GM19452 (cell line): Measurements from ENCODE around the gene SEZ6.

Source experiments
- ATAC-seq: cut with Tn5 transposase; IDR thresholded peaks from one replicate; pipeline ENCODE4 v1.9.1; 2021; ENCODE audit not compliant: unreplicated experiment

Gene SEZ6

DNA sequence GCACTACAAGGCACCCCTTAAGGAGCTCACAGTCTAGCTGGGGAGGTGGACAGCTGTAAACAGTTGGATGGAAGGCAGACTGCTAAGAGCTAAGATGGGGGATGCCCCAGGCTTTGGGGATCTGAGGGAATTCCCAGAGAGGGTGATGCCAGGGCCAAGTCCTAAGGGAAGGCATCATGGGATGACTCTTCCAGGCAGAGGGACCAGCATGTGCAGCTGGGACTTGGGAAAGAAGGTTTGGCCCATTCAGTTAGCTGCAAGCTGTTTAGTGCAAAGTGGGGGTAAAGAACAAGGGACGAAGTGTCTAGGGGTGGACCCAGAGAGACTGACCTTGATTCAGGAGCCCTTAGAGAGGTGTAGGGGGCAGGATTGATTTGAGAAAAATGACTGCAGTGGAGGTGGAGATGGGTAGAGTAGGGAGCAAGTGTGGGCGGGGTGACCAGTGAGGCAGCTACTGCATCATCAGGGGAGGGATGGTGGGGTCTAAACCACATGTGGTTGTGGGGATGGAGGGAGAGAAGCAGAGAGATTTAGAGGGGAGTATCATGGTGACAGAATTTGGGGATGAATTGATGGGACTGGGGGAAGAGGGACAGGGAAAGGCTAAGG lies 27.4 kb downstream of the SEZ6 start:
- no peak for ATAC-seq

DNA sequence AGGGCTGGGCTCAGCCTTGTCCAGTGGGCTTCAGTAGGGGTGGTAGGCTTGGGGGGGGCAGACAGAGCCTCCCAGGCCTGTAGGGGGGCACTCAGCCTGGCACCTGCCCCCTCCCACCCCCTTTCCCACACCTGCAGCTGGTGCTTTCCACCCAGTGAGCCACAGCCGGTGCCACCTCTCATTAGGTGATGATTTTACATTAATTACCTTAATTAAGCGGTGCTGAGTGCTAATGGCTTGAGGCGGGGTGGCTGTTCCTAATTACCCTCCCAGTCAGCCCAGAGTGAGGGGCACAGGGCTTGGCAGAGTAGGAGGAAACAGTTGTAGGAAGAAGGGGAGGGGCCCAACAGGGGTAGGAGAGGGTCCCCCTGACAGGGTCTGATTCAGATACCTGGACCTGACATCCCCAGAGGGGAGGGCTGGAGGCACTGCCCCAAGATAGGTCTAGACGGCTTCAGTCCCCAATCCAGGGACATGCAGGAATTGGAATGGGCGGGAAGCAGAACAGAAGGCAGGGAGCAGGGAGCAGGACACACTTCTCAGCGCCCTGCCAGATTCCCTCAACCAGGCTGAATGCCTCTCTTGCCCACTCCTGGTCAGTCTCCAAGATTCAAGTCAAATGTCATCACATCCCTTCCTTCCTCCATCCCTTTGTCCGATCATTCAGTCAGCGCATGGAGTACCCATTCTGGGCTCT lies 28.0 kb downstream of the SEZ6 start:
- no peak for ATAC-seq

DNA sequence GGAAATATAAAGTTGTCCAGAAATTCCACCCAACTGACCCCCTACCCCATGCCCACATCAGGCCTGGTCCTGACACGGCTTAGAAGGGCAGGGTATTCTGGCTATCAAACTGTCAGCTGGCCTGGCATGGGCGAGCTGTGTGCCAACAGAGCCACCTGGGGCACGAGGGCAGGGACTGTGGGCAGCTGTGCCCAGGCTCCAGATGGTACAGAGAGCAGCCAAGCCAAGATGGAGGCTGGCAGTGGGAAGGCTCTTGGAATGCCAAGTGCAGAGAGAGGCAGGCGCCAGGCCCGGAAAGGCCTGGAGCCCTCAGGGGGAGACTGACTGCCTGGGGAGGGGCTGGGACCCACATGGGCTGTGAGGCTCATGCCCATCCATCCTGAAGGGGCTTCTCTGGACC lies 30.2 kb downstream of the SEZ6 start:
- ATAC-seq = no peak

DNA sequence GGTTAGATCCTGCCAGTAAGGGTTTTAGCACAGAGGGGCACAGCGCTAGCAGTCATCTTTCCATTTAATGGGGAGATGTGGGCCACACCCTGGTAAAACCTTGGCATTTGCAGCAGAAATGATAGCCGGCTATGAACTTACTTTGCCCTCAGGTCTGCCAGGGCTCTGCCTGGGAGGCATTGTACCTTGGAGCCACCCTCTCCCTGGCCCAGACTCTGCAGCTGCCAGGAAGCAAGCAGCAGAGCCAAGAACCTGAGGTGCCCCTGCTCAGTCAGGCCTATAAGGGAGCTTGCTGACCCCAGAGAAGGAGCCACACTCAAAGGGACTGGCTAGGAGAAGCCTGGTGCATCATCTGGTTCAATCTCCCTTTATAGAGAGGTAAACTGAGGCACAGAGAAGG lies 30.8 kb downstream of the SEZ6 start:
- no peak for ATAC-seq

DNA sequence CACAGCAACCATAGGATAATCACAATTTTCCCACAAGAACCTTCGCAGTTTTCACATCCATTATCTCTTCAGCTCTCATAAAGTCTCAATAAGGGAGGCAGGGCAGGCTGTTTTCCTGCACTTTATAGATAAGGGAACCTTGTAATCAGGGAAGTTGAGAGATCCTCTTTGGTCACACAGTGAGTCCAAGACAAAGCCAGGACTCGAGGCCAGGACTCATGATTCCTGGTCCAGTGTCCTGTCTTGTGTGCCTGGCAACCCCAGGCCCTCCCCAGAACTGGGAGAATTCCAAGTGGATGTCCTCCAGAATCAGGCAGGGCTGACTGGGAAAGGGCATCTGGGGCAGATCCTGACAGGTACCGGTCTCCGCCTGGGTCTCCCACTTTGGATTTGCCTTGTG lies 31.4 kb downstream of the SEZ6 start:
- ATAC-seq = no peak

DNA sequence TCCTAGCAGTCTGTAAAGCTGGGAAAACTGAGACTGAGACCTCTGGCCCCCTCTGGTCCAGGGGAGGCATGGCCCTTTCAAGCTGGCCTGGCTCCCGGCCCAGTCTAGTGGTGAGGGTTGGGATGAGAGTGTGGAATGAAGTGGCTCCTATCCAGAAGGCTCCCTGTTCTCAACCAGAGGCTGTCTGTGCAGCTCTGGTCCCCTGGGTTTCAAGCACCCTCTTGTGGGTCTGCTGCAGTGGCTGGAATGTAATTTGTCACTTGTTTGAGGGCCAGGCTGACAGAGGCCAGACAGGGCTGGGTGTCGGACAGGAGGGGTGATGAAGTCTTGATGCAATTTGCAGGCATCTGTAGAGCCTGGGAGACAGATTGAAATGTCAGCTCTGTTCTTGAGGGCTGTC lies 32.4 kb downstream of the SEZ6 start:
- ATAC-seq = no peak

DNA sequence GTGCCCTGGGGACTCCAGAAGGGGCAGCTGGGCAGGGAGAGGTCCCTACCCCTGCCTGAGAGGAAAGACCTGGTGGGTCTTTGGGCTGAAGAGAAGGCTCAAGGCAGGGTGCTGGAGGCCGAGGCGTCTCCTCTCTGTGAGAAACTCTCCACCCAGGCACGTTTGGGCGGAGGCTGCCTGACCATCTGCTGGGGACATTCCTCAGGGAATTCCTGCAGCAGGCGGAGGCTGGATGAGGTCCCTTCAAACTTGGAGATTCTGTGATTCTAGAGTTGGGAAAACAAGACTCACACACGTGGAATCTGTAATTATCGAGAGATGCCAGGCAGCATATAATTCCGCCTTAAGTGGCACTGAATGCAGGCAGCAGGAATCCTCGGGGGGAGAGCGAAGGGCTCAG lies 33.4 kb downstream of the SEZ6 start:
- ATAC-seq = no peak

DNA sequence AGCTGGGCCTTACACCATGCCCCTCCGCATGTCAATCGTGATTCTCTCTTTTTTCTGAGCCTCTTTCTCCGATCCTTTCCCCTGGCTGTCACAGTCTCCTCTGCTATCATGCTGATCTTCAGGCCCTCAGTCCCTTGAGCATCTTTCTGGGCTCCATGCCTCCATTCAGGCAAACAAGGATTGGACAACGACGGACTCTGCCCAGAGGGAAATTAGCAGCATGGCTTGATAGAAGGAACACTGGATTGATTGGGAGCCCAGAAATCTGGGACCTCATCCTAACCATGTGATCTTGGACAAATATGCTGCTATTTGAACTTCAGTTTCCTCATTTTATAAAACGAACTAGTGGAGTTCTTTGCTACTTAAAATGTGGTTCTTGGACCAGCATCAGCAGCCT lies 35.0 kb downstream of the SEZ6 start:
- no peak for ATAC-seq

DNA sequence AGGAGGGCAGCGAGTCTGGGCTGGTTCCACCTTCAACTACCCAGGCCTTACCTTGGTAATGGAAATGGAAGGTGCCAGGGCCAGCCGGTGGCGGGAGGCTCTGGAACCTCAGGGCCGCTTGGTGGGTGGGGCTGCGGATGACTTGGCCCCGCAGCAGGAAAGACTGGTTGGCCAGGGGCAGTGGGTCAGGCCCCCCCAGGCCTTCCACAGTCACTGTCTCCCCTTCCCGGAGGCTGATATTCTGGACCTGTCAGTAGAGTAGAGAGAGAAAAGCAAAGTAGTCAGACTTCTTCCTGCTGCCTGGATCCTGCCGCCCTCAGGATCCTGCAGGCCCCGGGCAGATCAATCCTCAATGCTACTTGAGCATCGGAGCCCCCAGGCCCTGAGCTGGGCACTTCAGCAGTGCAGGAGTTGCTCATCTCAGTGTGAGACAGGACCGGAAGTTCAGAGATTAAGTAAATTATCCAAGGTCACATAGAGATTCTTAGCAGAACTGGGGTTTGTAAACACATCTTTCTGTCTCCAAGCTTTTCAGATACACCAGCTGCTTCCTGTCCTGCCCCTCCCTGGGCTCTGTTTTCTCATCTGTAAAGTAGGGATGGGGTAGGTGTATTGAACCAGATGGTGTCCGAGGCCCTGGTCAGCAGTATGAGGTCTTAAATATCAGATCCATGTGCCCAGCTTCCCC lies 36.0 kb downstream of the SEZ6 start:
- ATAC-seq = no peak

DNA sequence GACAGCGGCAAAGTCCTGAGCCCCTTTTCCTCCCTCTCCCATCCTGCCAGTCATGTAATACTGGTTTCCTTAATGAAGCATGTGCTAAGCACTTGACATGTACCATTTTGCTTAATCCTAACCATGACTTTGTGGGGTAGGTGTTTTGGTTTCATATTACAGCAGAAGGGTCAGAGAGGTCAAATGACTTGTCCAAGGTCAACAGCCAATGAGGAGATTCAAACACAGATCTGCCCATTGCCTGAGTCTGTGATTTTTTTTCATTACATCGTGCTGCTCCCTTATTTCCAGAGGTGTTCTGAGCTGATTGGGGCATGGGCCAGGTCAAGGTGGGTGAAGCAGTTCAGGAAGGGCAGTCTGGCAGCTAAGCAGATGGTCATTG lies 36.9 kb downstream of the SEZ6 start:
- no peak for ATAC-seq

DNA sequence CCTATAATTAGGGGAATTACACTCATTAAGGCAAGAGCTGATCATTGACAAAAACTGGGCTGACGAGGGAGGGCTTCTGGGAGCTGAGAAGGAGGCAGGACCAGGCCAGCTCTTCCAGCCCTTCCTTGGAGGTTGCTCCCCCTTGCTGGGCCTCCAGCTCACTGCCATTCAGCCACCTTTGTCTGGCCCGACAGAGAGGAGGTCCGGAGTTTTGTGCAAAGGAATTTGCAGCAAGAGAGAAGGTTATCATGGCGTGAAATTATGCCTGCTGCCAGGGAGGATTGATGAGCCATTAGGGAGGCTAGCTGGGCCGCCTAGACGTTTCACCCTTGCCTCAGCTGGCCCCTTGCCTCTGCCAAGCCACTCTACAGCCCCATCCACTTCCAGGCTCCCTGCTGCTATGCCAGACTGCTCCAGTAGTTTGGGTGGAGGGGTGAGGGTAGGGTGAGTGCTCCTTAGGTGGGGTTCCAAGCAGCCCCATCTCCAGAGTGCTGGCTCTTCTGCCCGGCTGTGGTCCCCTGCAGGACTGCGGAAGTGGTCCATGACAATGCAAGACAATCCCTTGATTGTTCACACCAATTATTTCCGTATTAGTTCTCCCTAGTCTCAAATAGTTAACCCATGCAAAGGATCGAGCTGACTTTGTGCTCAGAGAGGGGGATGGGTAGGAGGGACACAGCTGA lies 37.5 kb downstream of the SEZ6 start:
- no peak for ATAC-seq

DNA sequence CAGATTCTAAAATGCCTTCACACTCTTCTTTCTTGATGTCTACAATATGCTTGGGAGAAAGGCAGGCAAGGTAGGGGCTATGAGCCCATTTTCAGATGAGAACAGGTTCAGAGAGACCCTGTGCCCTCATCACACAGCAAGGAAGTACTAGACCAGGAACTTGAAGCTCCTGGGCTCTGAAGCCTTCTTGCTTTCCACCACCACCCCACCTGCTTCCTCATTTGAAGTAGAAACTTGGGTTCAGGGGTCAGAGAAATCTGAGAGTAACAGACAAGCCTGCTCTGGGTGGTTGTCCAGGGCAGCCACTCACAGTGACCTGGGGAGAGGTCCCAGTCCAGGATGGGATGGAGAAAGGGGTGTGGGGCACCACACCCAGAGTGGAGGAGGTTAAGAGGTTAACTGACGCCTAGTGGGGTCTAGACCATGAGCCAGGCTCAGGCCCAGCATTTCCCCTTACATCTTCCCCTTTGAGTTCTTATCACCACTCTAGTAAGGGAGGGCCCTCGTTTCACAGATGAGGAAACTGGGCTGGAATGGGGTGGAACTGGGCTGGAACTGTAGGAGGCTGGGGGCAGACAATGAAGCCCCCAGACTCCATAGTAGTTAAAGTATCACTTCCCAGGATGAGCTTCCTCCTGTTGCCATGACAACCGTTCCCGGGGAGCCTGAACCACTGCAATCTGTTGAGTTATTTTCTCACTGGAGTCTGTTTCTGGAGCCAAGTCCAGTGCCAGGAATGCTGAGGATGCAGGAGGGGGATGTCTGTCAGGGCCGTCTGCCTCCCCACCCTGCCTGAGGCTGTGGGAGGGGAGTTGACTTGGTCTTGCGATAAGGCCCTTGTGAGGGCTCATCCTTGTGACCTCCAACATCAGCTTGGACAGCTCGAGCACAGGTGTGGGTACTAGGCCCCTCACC lies 38.4 kb downstream of the SEZ6 start:
- no peak for ATAC-seq

DNA sequence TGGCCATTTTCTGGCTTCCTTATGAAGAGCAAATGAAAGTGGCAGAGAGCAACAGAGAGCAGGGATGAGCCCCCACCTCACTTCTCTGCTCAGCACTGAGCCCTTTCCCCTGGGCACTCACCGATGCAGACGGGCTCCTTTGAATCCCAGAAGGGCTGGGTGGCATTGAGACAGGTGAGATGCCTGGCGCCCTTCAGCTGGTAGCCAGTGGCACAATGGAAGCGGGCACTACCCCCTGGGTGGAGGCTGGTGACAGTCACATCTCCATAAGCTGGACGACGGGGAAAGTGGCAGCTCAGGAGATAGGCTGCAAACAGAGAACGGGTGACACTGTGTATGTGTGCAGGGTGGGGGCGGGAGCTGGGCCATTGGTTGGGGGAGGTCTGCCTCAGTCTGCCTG lies 42.0 kb downstream of the SEZ6 start:
- no peak for ATAC-seq

DNA sequence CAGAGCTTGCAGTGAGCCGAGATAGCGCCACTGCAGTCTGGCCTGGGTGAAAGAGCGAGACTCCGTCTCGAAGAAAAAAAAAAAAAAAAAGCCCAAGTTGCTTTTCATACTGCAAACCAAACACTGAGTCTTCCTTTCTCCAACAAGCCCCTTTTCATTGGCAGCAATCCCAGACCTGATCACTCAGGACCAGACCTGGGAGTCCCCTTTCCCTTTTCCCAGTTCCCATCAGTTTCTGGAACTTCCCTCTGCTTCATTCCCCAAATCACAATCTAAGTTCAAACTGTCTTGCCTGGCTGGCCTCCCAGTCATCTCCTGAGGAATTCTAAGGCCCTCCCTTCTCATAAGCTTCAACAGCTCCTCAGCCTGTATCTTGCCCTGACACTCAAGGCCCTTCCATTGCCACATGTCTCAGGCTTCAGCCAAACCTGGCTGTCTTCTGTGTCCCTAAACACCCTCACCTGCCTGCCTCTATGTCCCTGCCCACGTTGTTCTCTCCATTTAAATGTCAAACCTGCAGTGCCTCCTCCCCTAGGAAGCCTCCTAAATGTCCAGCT lies 42.7 kb downstream of the SEZ6 start:
- ATAC-seq = no peak

DNA sequence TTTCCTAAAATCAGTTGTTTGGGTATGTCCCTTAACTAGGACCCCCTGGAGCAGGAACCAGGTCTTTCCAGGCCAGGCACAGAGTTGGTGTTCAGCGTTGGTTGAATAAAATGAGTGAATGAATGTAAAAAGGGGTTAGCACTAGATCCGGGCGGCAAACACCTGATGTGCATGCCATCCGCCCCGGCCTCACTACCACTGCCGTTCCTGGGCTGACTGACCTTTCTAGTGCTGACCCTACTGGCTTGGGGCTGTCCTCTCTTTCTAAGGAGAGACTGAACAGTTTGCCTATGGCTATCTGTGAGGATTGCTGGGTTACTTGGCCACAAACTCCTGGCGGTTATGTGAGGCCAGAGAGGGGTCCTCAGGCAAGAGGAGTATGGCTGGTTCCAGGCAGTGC lies 44.4 kb downstream of the SEZ6 start:
- ATAC-seq = no peak

DNA sequence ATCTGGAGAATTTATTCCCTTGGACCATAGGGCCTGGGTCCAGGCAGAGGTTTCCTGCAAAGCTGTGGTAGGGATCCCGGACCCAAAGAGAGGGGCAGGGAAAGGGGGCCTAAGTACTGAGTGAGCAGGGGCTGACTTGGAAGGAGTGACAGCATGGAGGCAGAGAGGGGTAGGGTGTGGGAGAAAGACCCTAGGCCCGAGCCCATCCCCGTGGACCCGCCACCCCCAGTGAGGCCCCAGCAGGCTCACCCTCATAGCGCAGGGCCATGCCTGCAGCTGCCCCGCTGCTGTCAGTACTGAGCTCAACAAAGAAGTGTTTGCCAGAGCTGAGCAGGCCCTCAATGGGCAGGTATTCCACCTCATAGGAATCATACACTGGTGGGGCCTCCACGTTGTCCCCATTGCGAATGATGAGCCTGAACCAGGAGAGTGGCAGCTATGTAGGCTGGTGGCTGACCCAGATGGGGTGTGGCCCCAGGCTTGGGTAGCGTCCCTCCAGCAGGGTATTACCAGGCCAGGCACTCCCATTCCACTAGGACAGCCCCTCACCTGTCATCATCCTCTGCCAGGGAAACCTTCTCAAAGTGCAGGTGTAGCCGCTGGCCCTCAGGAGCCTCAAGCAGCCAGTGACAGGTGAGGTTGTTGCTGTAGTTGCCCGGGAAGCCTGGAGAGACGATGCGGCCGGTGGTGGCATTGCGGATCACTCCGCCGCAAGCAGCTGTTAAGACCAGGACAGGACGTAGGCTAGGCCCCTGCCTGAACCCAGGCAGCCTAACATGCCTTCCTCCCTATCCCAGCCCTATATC lies 45.4 kb downstream of the SEZ6 start:
- no peak for ATAC-seq

DNA sequence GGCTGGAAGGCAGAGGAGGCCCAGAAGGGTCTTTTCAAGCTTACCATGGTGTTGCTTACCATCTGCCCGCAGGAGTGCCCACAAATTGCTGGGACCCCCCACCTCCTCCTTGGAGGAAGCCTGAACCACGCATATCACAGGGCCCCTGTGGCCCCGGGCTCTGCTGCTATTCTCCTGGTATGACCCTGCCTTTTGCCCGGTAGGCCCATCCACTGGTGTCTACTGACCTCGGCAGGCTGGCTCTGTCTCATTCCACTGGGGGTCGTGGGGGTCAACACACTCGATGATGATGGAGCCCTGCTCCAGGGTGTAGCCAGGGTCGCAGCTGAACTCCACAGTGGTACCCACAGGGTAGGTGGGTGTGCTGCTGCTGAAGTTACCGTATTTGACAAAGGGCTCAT lies 46.4 kb downstream of the SEZ6 start:
- ATAC-seq = no peak

DNA sequence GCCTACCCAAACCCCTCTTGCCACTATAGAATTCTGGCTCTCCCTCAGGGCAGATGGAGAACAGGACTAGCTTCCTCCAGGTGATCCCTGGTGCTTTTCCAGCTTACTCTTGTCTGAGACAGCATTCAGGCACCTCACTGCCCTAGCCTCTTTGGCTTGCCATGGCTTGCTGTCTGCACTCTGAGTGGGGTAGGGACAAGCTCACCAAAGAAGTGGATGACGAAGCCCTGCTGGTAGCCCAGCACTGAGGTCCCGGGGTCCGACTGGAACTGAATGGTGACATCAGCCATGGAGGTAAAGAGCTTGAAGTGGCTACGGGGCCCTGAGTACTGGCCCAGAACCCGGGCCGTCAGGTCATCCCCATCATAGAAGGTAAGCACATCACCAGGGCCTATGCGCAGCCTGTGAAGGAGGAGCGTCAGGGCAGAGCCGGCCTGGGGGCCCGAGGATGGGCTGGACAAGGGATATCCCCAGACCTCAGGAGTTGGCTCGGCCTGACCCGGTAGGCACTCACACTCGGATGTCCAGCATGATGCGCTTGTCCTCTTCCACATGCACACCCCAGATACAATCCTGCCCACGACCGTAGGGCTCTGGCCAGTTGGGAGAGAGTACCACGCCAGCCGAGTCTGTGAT lies 46.9 kb downstream of the SEZ6 start:
- ATAC-seq = no peak

DNA sequence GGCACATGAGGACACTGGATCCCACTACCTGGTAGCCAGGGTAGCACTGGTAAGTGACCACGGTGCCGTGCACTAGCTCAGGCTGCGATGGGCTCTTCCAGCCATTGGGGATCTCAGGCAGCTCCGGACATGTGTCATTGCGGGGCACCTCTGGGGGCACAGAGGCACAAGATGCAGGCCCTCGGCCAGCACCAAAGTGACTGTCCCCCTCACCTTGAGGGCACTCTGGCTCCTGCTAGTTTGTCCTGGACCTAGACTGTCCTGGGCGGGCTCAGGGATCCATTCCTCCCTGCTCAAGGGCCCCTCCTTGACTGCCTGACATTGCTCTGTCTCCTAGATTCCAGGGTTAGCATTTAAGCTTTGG lies 47.9 kb downstream of the SEZ6 start:
- no peak for ATAC-seq
